ENCODE measurements around the gene EXO5.

EXO5 gene

GRCh38 chr1:40507973-40508372 is 594 bp upstream of the EXO5 start:
- peak overlapping the region; percentile 78 to 85 for H3K4me3 ChIP-seq (ENCODE audit: low read depth in 1 of 2, low read length in 2 of 2)
- peaks cover 7 to 10% of the 10 kb centered on the region in 2 donors for H3K4me1 ChIP-seq (ENCODE audit: control insufficient read depth in 1 of 2, insufficient read depth in 2 of 2, low read length in 2 of 2)
- peak overlapping the region; percentile 45 for H3K27ac ChIP-seq (ENCODE audit: low read length)
- H3K9me3 ChIP-seq (ENCODE audit: control insufficient read depth in 1 of 2, low read length in 2 of 2), result peaks cover 3 to 5% of the 10 kb centered on the region in 2 donors
- no peaks in the 10 kb centered on the region for H3K27me3 ChIP-seq (ENCODE audit: low read depth, low read length)
- H3K36me3 ChIP-seq (ENCODE audit: control insufficient read depth in 1 of 2, insufficient read depth in 2 of 2, low read length in 2 of 2), result peaks cover 0 to 15% of the 10 kb centered on the region in 2 donors

DNA sequence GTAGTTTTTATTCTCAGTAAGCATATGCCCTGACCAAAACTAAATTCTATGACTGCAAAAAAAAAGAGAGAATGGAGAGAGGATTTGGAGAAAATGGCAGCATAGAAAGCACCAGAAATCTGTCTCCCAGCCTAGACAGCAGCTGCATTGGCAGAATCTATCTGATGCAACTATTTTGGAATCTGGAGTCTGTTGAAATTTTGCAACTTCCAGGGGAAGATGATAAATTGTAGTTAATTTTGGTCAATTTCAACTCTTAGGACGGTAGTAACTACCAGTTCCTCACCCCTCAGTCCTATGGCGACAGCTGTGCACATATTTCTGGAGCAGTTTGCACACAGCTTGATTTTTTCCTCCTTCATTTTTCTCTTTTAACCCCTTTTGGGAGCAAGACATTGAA is 10.9 kb downstream of the EXO5 start:
- no peak overlapping the region for H3K27ac ChIP-seq (ENCODE audit: low read length)
- no peak overlapping the region for H3K4me3 ChIP-seq (ENCODE audit: low read depth in 1 of 2, low read length in 2 of 2)
- peaks cover 0 to 23% of the 10 kb centered on the region in 2 donors for H3K9me3 ChIP-seq (ENCODE audit: control insufficient read depth in 1 of 2, low read length in 2 of 2)
- no peaks in the 10 kb centered on the region for H3K4me1 ChIP-seq (ENCODE audit: control insufficient read depth in 1 of 2, insufficient read depth in 2 of 2, low read length in 2 of 2)
- H3K36me3 ChIP-seq (ENCODE audit: control insufficient read depth in 1 of 2, insufficient read depth in 2 of 2, low read length in 2 of 2), result peaks cover 7 to 14% of the 10 kb centered on the region in 2 donors
- no peaks in the 10 kb centered on the region for H3K27me3 ChIP-seq (ENCODE audit: low read depth, low read length)

GRCh38 chr1:40530735-40531380 is 22.3 kb downstream of the EXO5 start:
- Histone ChIP-seq H3K36me3 (ENCODE audit: control insufficient read depth in 1 of 2, insufficient read depth in 2 of 2, low read length in 2 of 2) (peaks cover 0 to 4% of the 10 kb centered on the region in 2 donors), H3K27ac (ENCODE audit: low read length) (peak overlapping the region; percentile 91), H3K9me3 (ENCODE audit: control insufficient read depth in 1 of 2, low read length in 2 of 2) (no peaks in the 10 kb centered on the region), H3K4me1 (ENCODE audit: control insufficient read depth in 1 of 2, insufficient read depth in 2 of 2, low read length in 2 of 2) (peaks cover 8 to 12% of the 10 kb centered on the region in 2 donors), H3K4me3 (ENCODE audit: low read depth in 1 of 2, low read length in 2 of 2) (peak overlapping the region; percentile 89 to 97), H3K27me3 (ENCODE audit: low read depth, low read length) (no peaks in the 10 kb centered on the region)

DNA sequence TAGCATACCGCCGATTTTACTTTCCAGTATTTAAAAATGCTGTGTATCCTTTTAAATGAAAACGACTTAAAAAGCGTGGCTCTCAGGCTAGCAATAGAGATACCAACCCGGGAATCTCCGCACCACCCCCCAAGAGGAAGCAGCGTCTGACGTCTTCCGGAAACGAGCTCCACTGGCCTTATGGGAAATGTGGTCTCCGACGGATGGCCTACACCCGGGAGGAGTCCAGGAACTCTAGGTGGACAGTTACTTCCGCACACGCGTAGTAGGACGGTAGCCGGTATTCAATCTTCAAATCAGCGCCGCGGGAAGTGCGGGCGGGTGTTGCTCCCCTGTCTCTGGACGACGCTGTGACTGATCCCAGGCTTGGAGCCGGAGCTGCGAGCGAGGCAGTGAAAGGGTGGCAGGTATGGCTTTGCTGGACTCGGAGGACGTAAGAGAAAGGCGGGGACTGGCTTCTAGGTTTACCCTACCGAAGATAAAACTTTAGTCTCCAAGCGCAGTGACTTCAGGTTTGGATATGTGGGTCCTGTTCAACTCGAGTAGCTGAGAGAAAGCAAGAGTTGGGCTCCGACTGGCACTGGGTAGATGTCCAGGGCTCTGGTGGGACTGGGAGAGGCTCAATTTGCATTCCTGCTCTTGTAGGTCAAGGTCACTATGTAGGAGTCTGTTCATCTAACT is 23.0 kb downstream of the EXO5 start, which contains the start of gene ZNF684:
Gene ZNF684, plus strand, starts transcription at position 257 of the 681 bp plus-strand sequence. CDS start 1,530 bp downstream, outside the sequence.
- Histone ChIP-seq H3K36me3 (ENCODE audit: control insufficient read depth in 1 of 2, insufficient read depth in 2 of 2, low read length in 2 of 2) (peaks cover 0 to 4% of the 10 kb centered on the region in 2 donors), H3K27ac (ENCODE audit: low read length) (peak within 1 kb of the TSS; percentile 91), H3K27me3 (ENCODE audit: low read depth, low read length) (no peaks in the 10 kb centered on the region), H3K9me3 (ENCODE audit: control insufficient read depth in 1 of 2, low read length in 2 of 2) (no peaks in the 10 kb centered on the region), H3K4me1 (ENCODE audit: control insufficient read depth in 1 of 2, insufficient read depth in 2 of 2, low read length in 2 of 2) (peaks cover 8 to 12% of the 10 kb centered on the region in 2 donors), H3K4me3 (ENCODE audit: low read depth in 1 of 2, low read length in 2 of 2) (peak within 1 kb of the TSS; percentile 89 to 97)

DNA sequence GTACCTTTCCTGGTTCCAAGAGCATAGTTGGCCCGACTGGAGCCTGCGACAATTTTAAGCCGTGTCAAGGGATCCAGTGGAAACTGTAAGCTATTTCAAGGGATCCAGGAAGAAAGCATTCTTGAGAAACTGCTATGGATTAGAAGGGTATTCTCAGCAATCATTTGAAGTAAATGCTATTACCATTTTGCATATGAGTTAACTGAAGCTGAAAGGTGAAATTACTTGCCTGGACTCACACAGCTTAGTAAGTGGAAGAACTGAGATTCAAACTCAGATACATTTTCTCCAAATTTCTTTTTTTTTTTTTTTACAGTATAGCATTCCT is 23.5 kb downstream of the EXO5 start:
- no peaks in the 10 kb centered on the region for H3K27me3 ChIP-seq (ENCODE audit: low read depth, low read length)
- no peaks in the 10 kb centered on the region for H3K9me3 ChIP-seq (ENCODE audit: control insufficient read depth in 1 of 2, low read length in 2 of 2)
- H3K4me3 ChIP-seq (ENCODE audit: low read depth in 1 of 2, low read length in 2 of 2), result peak overlapping the region; percentile 89 to 97
- peaks cover 8 to 12% of the 10 kb centered on the region in 2 donors for H3K4me1 ChIP-seq (ENCODE audit: control insufficient read depth in 1 of 2, insufficient read depth in 2 of 2, low read length in 2 of 2)
- peak overlapping the region; percentile 91 for H3K27ac ChIP-seq (ENCODE audit: low read length)
- H3K36me3 ChIP-seq (ENCODE audit: control insufficient read depth in 1 of 2, insufficient read depth in 2 of 2, low read length in 2 of 2), result peaks cover 0 to 4% of the 10 kb centered on the region in 2 donors

- peak overlapping the region in 1 of 2 donors; percentile 97 for H3K4me3 ChIP-seq (ENCODE audit: low read depth in 1 of 2, low read length in 2 of 2)
- H3K27ac ChIP-seq (ENCODE audit: low read length), result no peak overlapping the region
Observed at GRCh38 chr1:40532844-40533424, 24.4 kb downstream of the EXO5 start.

GRCh38 chr1:40534589-40534988 is 26.0 kb downstream of the EXO5 start:
- Histone ChIP-seq H3K36me3 (ENCODE audit: control insufficient read depth in 1 of 2, insufficient read depth in 2 of 2, low read length in 2 of 2) (peaks cover 0 to 4% of the 10 kb centered on the region in 2 donors), H3K4me3 (ENCODE audit: low read depth in 1 of 2, low read length in 2 of 2) (no peak overlapping the region), H3K4me1 (ENCODE audit: control insufficient read depth in 1 of 2, insufficient read depth in 2 of 2, low read length in 2 of 2) (peaks cover 8 to 12% of the 10 kb centered on the region in 2 donors), H3K9me3 (ENCODE audit: control insufficient read depth in 1 of 2, low read length in 2 of 2) (no peaks in the 10 kb centered on the region), H3K27ac (ENCODE audit: low read length) (no peak overlapping the region), H3K27me3 (ENCODE audit: low read depth, low read length) (no peaks in the 10 kb centered on the region)

More at GRCh38 chr1:40532844-40533424, 24.4 kb downstream of the EXO5 start:
- Histone ChIP-seq H3K4me1 (ENCODE audit: control insufficient read depth in 1 of 2, insufficient read depth in 2 of 2, low read length in 2 of 2) (peaks cover 8 to 12% of the 10 kb centered on the region in 2 donors), H3K36me3 (ENCODE audit: control insufficient read depth in 1 of 2, insufficient read depth in 2 of 2, low read length in 2 of 2) (peaks cover 0 to 4% of the 10 kb centered on the region in 2 donors), H3K9me3 (ENCODE audit: control insufficient read depth in 1 of 2, low read length in 2 of 2) (no peaks in the 10 kb centered on the region), H3K27me3 (ENCODE audit: low read depth, low read length) (no peaks in the 10 kb centered on the region)

- Histone ChIP-seq H3K27me3 (ENCODE audit: low read depth, low read length) (no peaks in the 10 kb centered on the region), H3K9me3 (ENCODE audit: control insufficient read depth in 1 of 2, low read length in 2 of 2) (no peaks in the 10 kb centered on the region), H3K27ac (ENCODE audit: low read length) (no peak overlapping the region), H3K4me1 (ENCODE audit: control insufficient read depth in 1 of 2, insufficient read depth in 2 of 2, low read length in 2 of 2) (peaks cover 8 to 9% of the 10 kb centered on the region in 2 donors), H3K36me3 (ENCODE audit: control insufficient read depth in 1 of 2, insufficient read depth in 2 of 2, low read length in 2 of 2) (peaks cover 0 to 7% of the 10 kb centered on the region in 2 donors), H3K4me3 (ENCODE audit: low read depth in 1 of 2, low read length in 2 of 2) (no peak overlapping the region)
Observed at GRCh38 chr1:40535732-40536131, 27.2 kb downstream of the EXO5 start.

GRCh38 chr1:40539338-40539737 is 30.8 kb downstream of the EXO5 start:
- Histone ChIP-seq H3K27me3 (ENCODE audit: low read depth, low read length) (no peaks in the 10 kb centered on the region), H3K27ac (ENCODE audit: low read length) (no peak overlapping the region), H3K4me1 (ENCODE audit: control insufficient read depth in 1 of 2, insufficient read depth in 2 of 2, low read length in 2 of 2) (no peaks in the 10 kb centered on the region), H3K4me3 (ENCODE audit: low read depth in 1 of 2, low read length in 2 of 2) (no peak overlapping the region), H3K9me3 (ENCODE audit: control insufficient read depth in 1 of 2, low read length in 2 of 2) (no peaks in the 10 kb centered on the region), H3K36me3 (ENCODE audit: control insufficient read depth in 1 of 2, insufficient read depth in 2 of 2, low read length in 2 of 2) (peaks cover 6 to 26% of the 10 kb centered on the region in 2 donors)

DNA sequence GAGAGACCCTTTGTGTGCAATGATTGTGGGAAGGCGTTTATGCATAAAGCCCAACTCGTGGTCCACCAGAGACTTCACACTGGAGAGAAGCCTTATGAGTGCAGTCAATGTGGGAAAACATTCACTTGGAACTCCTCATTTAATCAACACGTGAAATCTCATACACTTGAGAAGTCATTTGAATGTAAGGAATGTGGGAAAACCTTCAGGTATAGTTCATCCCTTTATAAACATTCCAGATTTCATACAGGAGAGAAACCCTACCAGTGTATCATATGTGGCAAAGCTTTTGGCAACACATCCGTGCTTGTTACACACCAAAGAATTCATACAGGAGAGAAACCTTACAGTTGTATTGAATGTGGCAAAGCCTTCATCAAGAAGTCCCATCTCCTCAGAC is 38.4 kb downstream of the EXO5 start:
- Histone ChIP-seq H3K9me3 (ENCODE audit: control insufficient read depth in 1 of 2, low read length in 2 of 2) (peaks cover 13 to 18% of the 10 kb centered on the region in 2 donors), H3K36me3 (ENCODE audit: control insufficient read depth in 1 of 2, insufficient read depth in 2 of 2, low read length in 2 of 2) (peaks cover 29 to 47% of the 10 kb centered on the region in 2 donors), H3K4me3 (ENCODE audit: low read depth in 1 of 2, low read length in 2 of 2) (peak overlapping the region in 1 of 2 donors; percentile 9), H3K4me1 (ENCODE audit: control insufficient read depth in 1 of 2, insufficient read depth in 2 of 2, low read length in 2 of 2) (no peaks in the 10 kb centered on the region), H3K27ac (ENCODE audit: low read length) (no peak overlapping the region), H3K27me3 (ENCODE audit: low read depth, low read length) (no peaks in the 10 kb centered on the region)

DNA sequence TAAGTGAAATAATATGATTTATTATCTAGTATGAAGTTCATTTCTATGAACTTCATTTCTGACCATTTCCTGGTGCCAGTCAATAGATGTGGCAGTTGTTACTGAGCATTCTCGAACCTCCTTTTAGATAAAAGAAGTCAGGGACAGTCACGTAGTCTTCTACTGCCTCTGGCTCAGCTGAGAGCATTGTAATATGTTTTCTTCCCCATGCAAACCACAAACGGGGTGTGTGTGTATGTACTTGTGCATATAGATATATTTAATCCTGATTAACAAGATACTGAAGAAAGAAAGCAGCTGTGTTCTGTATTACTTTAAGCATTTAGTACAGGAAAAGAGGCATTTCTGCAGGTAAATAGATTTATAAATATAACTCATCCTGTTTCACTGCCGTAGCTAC is 44.5 kb downstream of the EXO5 start:
- H3K27ac ChIP-seq (ENCODE audit: low read length), result no peak overlapping the region
- no peaks in the 10 kb centered on the region for H3K4me1 ChIP-seq (ENCODE audit: control insufficient read depth in 1 of 2, insufficient read depth in 2 of 2, low read length in 2 of 2)
- H3K27me3 ChIP-seq (ENCODE audit: low read depth, low read length), result no peaks in the 10 kb centered on the region
- H3K4me3 ChIP-seq (ENCODE audit: low read depth in 1 of 2, low read length in 2 of 2), result no peak overlapping the region
- no peaks in the 10 kb centered on the region for H3K9me3 ChIP-seq (ENCODE audit: control insufficient read depth in 1 of 2, low read length in 2 of 2)
- no peaks in the 10 kb centered on the region for H3K36me3 ChIP-seq (ENCODE audit: control insufficient read depth in 1 of 2, insufficient read depth in 2 of 2, low read length in 2 of 2)

Measured in muscle layer of duodenum (tissue), 2 donors.